Vagina (tissue), 2 donors: ENCODE data around the gene MSN. TPM values are rescaled to one million over a fixed set of nuclear protein-coding genes. Genes with fewer than 3 reads are reported as not detected.
"Not testable (repeated sequence)": the region's sequence is repeated elsewhere in the genome, so short reads cannot be mapped to it uniquely, and the experiment has no call there.

Experiments
- DNase-seq, 2 donors: peaks; one replicate each; pipeline ENCODE4 v3.0.0-alpha.2; 2017; ENCODE audit errors: extremely low spot score in 2 of 2
- H3K27ac ChIP-seq: fragments of 200-600 bp; sonication (generic); one replicate; pipeline ENCODE4 v1.5.1; 2019
- H3K27me3 ChIP-seq: fragments of 200-600 bp; sonication (generic); one replicate; pipeline ENCODE4 v1.5.1; 2019
- H3K36me3 ChIP-seq, 2 donors: fragments of 200-600 bp; sonication (generic); one replicate each; pipeline ENCODE4 v1.5.1; 2017 to 2019
- H3K4me1 ChIP-seq: fragments of 200-600 bp; sonication (generic); one replicate; pipeline ENCODE4 v1.5.1; 2019
- H3K4me3 ChIP-seq, 2 donors: fragments of 200-600 bp; sonication (generic); 1 replicate in 1 of 2; 2 replicates in 1 of 2; pipeline ENCODE4 v1.5.1; 2016 to 2019
- H3K9me3 ChIP-seq: fragments of 200-600 bp; sonication (generic); one replicate; pipeline ENCODE4 v1.5.1; 2019
- CTCF ChIP-seq, 3 experiments: fragments of 450-650 bp in 2 of 3; fragments of 200-600 bp in 1 of 3; sonication (generic) in 1 of 3; IDR thresholded peaks; one replicate each; pipeline ENCODE4 v1.5.1; 2017 to 2019; ENCODE audit warnings: antibody characterized with exemption in 3 of 3, mild to moderate bottlenecking in 2 of 3, moderate library complexity in 2 of 3
- POLR2A ChIP-seq, 2 donors: fragments of 450-650 bp; IDR thresholded peaks; one replicate each; pipeline ENCODE4 v1.6.1; 2017; ENCODE audit warnings: antibody characterized with exemption in 2 of 2, mild to moderate bottlenecking in 2 of 2, moderate library complexity in 2 of 2
- POLR2AphosphoS5 ChIP-seq, 2 donors: sonication (generic); formaldehyde crosslinking; IDR thresholded peaks; one replicate each; pipeline ENCODE4 v1.9.0; 2017; ENCODE audit warnings: antibody characterized with exemption in 2 of 2, mild to moderate bottlenecking in 2 of 2, low read depth in 1 of 2; ENCODE audit not compliant: insufficient read depth in 1 of 2
- intact Hi-C: fragments of 100-400 bp; cut with DNase I; formaldehyde crosslinking; loops from one replicate; pipeline ENCODE4 v1.15.1; 2023
- total RNA-seq: library from RNA; depleted of rRNA; stranded (reverse); fragments of >200 nt; gene quantifications from one replicate; pipeline ENCODE4 v1.2.3, GENCODE V29; 2016

Gene MSN
- total RNA-seq, 1 donor from 2014 or later: 192 TPM

- Histone ChIP-seq H3K4me3 (no peak overlapping the region), H3K9me3 (no peaks in the 10 kb centered on the region), H3K4me1 (peaks cover 12% of the 10 kb centered on the region), H3K27me3 (no peaks in the 10 kb centered on the region), H3K36me3 (no peaks in the 10 kb centered on the region), H3K27ac (peak overlapping the region; percentile 81)
- no peak for DNase-seq
- intact Hi-C loops: no loop called here
- no peak for TF ChIP-seq CTCF (IDR thresholded peaks at IDR 0.05)
- no peak for TF ChIP-seq POLR2AphosphoS5 (IDR thresholded peaks at IDR 0.05; ENCODE audit: insufficient read depth in 1 of 2, low read depth in 1 of 2)
- TF ChIP-seq POLR2A (IDR thresholded peaks at IDR 0.05): no peak
These were observed 32.1 kb upstream of the MSN start for GRCh38 chrX:65635378-65635777.

GRCh38 chrX:65635822-65636221 lies 31.6 kb upstream of the MSN start:
- Histone ChIP-seq H3K27me3 (no peaks in the 10 kb centered on the region), H3K4me3 (no peak overlapping the region), H3K36me3 (no peaks in the 10 kb centered on the region), H3K9me3 (no peaks in the 10 kb centered on the region), H3K27ac (peak overlapping the region; percentile 81), H3K4me1 (peaks cover 12% of the 10 kb centered on the region)
- intact Hi-C loops: no loop called here
- DNase-seq: no peak
- TF ChIP-seq POLR2AphosphoS5 (IDR thresholded peaks at IDR 0.05; ENCODE audit: insufficient read depth in 1 of 2, low read depth in 1 of 2) (no peak), POLR2A (IDR thresholded peaks at IDR 0.05) (no peak), CTCF (IDR thresholded peaks at IDR 0.05) (no peak)

GRCh38 chrX:65636261-65636660 lies 31.2 kb upstream of the MSN start:
- intact Hi-C loops, H3K36me3 ChIP-seq, H3K9me3 ChIP-seq, DNase-seq, H3K27me3 ChIP-seq, H3K4me3 ChIP-seq: not testable (repeated sequence)
- Histone ChIP-seq H3K27ac (peak overlapping the region; percentile 81), H3K4me1 (peaks cover 12% of the 10 kb centered on the region)

GRCh38 chrX:65637335-65637734 lies 30.1 kb upstream of the MSN start:
- Histone ChIP-seq H3K27me3 (no peaks in the 10 kb centered on the region), H3K4me1 (peaks cover 12% of the 10 kb centered on the region)
- intact Hi-C loops: no loop called here

GRCh38 chrX:65642914-65643491 lies 24.5 kb upstream of the MSN start:
- TF ChIP-seq CTCF (IDR thresholded peaks at IDR 0.05) (no peak), POLR2AphosphoS5 (IDR thresholded peaks at IDR 0.05; ENCODE audit: insufficient read depth in 1 of 2, low read depth in 1 of 2) (no peak), POLR2A (IDR thresholded peaks at IDR 0.05) (no peak)
- Histone ChIP-seq H3K4me1 (peaks cover 33% of the 10 kb centered on the region), H3K27ac (peak overlapping the region; percentile 68), H3K27me3 (no peaks in the 10 kb centered on the region), H3K4me3 (no peak overlapping the region), H3K9me3 (no peaks in the 10 kb centered on the region), H3K36me3 (no peaks in the 10 kb centered on the region)
- no peak for DNase-seq
- intact Hi-C loops: no loop called here

More at GRCh38 chrX:65637335-65637734, 30.1 kb upstream of the MSN start:
- Histone ChIP-seq H3K27ac (no peak overlapping the region), H3K9me3 (no peaks in the 10 kb centered on the region), H3K4me3 (no peak overlapping the region), H3K36me3 (no peaks in the 10 kb centered on the region)
- DNase-seq: no peak
- TF ChIP-seq POLR2A (IDR thresholded peaks at IDR 0.05) (no peak), POLR2AphosphoS5 (IDR thresholded peaks at IDR 0.05; ENCODE audit: insufficient read depth in 1 of 2, low read depth in 1 of 2) (no peak), CTCF (IDR thresholded peaks at IDR 0.05) (no peak)
